ENCODE results near the gene RGS14.

Gene RGS14

DNA sequence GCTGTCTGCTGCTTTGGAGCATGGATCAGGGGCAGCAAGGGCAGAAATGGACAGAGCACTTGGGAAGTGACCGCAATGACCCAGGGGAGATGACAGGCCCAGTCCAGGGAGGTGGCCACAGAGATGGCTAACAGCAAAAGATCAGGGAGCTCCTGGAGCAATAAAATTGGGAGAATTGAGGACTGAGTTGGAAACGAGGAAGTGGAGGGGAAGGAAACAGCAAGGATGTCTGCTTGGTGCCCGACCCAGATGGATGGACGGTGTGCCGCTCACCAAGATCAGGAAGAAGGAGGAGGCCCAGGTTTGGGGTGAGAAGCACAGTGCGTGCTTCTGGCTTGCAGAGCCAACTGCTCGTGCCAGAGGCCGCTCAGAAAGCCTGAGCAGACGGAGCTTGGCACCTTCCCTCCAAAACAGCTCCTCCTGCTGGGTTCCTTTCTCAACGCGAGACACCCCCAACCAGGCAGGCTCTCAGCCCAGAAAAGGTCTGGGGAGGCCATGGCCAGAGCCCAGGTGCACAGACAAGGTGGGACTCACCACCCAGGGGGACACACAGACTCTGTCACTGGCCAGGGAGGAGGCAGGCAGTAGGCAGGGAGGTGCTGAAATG lies 24.8 kb downstream of the RGS14 start:
- peak in 1 of 5 donors; percentile 48 for DNase-seq

GRCh38 chr5:177383181-177383580 lies 25.5 kb downstream of the RGS14 start:
- no peak for DNase-seq

- DNase-seq: no peak
Measured at GRCh38 chr5:177384134-177384533, 26.4 kb downstream of the RGS14 start, which contains the start of gene SLC34A1. Gene SLC34A1, plus strand, starts transcription at chr5:177384434. Its CDS starts 1,308 bp downstream, at chr5:177385742.

DNA sequence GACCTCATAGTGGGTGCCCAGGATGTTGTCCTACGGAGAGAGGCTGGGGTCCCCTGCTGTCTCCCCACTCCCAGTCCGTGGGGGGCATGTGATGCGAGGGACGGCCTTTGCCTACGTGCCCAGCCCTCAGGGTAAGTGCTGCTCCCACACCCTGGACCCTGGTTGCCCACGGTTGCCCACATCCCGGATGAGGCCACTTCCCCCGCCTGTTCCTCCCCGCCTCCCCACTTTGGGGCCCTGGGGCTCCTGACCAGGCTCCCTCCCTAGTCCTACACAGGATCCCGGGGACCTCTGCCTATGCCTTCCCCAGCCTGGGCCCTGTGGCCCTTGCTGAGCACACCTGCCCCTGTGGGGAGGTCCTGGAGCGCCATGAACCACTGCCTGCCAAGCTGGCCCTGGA lies 28.0 kb downstream of the RGS14 start:
- no peak for DNase-seq

- no peak for DNase-seq
Measured at GRCh38 chr5:177386542-177386941, 28.8 kb downstream of the RGS14 start.

GRCh38 chr5:177387405-177387804 lies 29.7 kb downstream of the RGS14 start:
- DNase-seq: no peak

DNA sequence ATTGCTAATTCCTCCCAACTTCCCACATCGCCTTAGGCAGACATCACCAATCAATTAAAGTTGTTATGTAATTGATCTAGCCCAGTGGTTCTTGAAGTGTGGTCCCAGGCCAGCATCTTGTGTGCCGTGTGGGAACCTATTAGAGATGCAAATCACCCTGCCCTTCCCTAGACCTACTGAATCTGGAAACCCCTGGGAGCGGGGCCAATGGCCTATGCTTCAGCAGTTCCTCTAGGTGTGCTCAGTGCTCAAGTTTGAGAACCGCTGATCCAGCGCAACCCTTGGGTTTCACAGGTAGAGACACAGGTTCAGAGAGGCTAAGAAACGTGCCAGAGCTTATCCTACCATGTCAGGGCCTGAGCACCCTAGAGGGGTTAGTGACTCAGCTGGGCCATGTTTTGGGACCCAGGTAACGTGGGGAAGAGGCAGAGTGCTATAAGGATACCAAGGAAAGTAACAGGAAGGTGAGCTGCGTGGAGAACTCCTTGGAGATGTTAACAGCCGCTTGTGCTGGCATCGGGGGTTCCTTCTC lies 30.9 kb downstream of the RGS14 start:
- DNase-seq: no peak

DNA sequence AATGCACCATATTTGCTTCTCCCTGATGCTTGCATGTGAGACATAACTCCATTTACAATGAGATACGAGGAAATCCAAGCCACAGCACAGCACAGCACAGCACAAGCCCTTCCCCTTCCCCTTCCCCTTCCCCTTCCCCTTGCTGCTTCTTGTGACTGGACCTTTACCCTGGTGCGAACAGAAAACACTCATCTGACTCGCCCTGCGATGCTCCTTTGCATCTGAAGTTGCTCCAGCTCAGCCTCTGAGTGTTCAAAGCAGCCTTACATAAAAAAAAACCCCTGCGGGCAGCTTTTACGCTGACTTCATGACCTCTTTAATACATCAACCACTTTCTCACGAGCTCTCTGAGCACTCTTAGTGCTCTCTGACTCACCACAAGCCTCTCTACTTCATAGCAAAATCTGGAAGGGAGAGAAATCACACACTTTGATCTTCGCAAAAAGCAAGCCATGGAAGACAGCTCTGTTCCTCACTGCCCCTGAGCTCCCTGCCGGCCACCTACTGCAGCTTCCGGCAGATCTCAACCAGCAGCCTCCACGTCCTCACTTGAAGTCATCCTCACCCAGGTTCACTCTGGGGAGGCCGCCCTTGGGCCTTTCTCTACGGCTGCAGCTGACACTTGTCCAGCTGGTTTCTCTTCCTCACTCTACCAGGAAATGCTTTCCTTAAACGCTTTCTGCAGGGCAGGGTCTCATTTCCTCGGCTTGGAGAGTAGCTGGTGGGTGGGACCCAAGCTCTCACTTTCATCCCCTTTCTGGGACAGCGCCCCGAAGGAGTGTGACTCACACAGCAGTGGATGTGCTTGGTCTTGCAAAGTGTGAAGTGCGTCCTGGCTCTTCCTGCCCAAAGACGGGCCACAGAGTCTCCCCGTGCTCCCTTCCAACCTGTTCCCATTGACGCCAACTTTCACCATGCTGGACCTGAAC lies 31.8 kb downstream of the RGS14 start:
- peak in 4 of 5 donors; percentile 25 to 79 (median 38) for DNase-seq

DNA sequence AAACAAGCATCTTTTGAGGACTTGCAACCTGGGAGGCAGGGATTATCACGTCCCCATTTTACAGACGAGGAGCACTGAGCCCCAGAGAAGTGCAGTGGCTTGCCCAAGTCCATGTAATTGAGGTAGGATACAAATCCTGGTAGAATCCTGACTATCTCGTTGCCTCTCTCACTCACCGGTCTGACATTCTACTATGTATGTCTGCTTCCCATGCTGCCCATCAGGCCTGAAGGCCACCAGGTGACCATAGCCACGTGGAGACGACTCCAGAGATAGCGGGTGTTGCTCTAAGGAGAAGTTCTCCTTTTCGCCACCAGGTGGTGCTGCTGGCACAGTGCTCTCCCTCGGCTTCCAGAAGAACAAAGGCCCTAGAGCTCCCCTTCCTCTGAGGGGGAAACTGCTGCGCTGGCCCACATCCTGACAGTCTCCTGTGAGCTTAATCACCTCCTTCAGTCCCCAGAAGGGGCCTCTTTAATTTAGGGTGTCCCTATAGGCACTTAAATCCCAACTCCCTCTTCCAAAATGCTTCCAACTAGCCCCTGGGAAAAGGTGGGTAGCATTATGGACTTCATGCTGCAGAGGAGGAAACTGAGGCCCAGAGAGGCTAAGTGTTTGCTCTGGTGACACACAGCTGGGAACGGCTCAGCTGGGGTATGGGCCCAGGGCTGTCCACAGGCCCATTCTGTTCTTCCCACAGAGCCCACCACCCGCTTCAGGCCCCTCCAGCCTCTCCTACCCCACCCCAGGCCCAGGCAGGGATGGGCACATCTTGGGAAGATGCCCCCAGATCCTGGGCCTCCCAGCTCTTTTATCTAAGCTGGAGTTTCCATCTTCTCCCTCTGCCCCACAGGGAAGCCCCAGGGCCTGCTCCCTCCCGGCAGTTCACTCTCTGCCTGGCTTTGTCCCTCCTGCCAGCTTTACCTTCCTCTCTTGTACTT lies 32.9 kb downstream of the RGS14 start:
- peak; percentile 64 to 87 (median 79) for DNase-seq

DNA sequence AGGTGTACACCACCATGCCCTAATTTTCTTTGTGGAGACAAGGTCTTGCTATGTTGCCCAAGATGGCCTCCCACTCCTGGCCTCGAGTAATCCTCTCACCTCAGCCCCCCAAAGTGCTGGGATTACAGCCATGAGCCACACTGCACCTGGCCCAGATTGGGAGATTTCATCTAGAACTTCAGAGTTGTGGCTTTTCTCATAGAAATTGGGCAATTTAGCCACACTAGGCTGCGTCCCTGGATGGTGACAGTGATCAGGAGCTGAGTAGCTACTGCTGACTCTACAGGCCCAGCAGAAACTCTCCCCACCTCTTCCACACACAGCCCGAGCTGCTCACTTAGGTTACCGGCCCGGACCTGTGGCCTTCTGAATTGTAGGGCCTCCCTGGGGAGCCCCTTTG lies 35.0 kb downstream of the RGS14 start:
- DNase-seq: no peak

GRCh38 chr5:177393206-177393765 lies 35.6 kb downstream of the RGS14 start:
- no peak for DNase-seq

GRCh38 chr5:177393990-177394389 lies 36.3 kb downstream of the RGS14 start:
- DNase-seq: no peak

DNA sequence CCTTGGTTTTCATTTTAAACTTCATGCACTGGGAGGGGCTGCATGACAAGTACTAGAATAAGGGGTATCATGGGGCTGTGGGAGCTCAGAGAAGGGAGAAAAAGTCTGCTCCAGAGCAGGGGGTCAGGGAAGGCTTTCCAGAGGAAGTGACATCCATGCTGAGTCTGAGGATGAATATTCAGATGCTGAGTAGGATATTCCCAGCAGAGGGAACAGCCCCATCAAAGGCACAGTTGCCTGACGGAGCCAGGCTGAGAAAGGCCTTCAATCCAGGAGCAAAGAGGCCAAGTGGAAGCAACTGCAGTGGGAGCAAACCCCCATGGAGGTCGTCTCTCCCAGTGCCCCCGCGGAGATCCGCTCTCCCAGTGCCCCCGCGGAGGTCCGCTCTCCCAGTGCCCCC lies 38.4 kb downstream of the RGS14 start:
- DNase-seq: no peak

- DNase-seq: no peak
Measured at GRCh38 chr5:177396807-177397206, 39.1 kb downstream of the RGS14 start.

DNA sequence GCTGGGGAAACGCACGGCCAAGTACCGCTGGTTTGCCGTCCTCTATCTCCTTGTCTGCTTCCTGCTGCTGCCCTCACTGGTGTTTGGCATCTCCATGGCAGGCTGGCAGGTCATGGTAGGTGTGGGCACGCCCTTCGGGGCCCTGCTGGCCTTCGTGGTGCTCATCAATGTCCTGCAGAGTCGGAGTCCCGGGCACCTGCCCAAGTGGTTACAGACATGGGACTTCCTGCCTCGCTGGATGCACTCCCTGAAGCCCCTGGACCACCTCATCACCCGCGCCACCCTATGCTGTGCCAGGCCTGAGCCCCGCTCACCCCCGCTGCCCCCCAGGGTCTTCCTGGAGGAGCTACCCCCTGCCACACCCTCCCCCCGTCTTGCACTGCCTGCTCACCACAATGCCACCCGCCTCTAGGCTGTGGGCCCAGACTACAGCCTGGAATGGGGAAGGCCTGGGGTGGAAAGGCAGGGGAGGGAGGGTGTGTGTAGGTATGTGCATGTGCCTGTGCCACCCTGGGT lies 40.2 kb downstream of the RGS14 start:
- DNase-seq: no peak

DNA sequence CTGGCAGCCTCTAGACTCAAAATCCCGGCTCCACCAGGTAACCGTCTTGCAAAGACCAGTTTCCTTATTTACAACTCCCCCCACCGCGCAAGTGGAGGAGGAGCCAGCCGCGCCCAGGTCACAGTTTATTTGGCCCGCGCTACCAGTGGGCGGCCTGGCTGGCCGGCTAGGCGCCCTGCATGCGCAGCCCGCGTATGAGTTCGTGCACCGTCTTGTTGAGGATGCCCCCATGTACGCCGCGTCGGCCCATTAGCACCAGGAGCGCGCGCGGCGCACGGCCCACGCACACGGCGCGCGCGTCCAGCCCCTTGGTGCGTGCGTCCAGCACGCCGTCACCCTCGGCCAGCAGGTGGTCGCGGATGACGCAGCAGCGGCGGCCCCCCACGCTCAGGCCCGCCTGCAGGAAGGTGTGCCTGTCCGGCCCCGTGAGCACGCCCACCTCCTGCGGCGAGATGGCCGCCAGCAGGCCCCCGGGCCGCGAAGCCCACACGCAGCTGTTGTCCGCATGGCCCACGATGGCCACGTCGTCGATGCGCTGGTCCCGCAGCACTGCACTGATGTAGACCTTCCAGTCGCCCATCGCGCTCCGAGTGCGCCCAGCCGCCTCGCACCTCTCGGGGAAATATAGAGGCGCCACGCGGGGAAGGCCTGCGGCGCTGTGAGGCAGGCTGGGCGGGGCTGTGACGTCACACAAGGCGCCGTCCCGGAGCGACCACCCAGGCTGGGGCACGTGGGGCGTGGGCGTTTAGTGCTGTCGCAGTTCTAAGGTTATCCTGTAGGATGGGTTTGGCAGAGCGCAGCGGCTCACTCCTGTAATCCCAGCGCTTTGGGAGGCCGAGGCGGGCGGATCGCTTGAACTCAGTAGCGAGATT lies 42.5 kb downstream of the RGS14 start, which contains the start of gene PFN3:
Gene PFN3, minus strand, starts transcription at position 665 of the 872 bp plus-strand sequence. Its CDS starts 85 bp downstream, at position 580.
- no peak for DNase-seq

GRCh38 chr5:177402271-177403043 lies 44.7 kb downstream of the RGS14 start:
- DNase-seq: peak; percentile 41 to 68 (median 58)

DNA sequence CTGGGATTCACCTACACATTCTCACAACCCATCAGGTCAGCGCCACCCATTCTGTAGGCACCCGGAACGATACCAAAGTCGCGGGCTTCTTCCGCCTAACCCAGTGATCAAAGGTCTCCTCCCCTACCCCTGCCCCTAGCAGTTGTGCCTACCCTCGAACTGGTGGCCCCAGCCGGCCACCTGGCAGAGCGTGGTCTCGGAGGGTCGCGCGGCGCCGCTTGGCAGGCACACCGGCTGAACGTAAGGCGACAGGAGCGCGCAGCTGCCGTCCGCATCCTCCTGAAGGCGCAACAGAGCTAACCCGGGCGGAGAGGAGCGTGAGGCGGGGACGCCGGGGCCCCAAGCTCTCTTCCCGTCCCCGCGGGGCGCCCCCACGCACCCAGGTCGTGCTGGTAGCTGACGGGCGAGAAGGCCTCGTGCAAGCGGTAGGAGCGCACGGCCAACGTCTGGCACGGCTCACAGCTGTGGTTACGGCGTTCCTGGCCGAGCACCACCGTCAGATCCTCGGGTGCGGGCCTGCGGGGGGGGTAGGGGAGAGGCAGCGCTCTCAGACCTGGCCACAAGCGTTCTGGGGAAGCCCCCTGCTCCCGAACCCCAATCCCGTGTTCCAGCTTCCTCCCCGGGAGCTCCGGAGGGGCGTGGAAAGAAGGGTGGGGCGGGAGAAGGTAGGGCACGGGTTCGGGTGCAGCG lies 45.5 kb downstream of the RGS14 start:
- DNase-seq: peak; percentile 45 to 64 (median 51)

All from T-helper 1 cell (primary cell).